HTERT RPE-1 (cell line): ENCODE data around the gene PXMP4.
"Not testable (repeated sequence)": the region's sequence is repeated elsewhere in the genome, so short reads cannot be mapped to it uniquely, and the experiment has no call there.

Experiments used
- in situ Hi-C: fragments of 300-500 bp; cut with MboI; formaldehyde crosslinking; loops from 4 replicates; pipeline ENCODE4 v1.14.3; 2020; ENCODE audit warnings: low sequenced_read_pairs

Gene PXMP4

GRCh38 chr20:33704197-33704924, 15.7 kb downstream of the PXMP4 start:
- in situ Hi-C loops, result no loop called here

GRCh38 chr20:33703498-33704137, 16.5 kb downstream of the PXMP4 start:
- in situ Hi-C loops, result no loop called here

DNA sequence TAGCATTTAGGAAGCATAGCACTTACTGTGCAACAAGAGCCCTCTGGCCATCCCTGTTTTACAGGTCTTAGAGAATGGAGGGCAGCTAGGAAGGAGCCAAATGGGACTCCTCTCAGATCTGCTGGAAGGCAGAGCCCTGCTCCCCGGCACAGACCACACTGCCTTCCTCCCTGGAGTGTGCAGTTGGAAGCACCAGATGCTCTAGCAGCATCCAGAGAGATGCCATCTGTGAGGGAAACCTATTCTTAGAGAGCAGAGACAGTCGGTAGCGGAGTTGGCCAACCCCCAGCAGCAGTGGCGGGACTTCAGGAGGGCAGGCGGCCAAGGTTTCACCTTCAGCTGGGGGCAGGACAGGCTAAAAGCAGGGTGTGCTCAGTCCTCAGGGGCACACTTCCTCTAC, 17.2 kb downstream of the PXMP4 start:
- in situ Hi-C loops, result no loop called here

DNA sequence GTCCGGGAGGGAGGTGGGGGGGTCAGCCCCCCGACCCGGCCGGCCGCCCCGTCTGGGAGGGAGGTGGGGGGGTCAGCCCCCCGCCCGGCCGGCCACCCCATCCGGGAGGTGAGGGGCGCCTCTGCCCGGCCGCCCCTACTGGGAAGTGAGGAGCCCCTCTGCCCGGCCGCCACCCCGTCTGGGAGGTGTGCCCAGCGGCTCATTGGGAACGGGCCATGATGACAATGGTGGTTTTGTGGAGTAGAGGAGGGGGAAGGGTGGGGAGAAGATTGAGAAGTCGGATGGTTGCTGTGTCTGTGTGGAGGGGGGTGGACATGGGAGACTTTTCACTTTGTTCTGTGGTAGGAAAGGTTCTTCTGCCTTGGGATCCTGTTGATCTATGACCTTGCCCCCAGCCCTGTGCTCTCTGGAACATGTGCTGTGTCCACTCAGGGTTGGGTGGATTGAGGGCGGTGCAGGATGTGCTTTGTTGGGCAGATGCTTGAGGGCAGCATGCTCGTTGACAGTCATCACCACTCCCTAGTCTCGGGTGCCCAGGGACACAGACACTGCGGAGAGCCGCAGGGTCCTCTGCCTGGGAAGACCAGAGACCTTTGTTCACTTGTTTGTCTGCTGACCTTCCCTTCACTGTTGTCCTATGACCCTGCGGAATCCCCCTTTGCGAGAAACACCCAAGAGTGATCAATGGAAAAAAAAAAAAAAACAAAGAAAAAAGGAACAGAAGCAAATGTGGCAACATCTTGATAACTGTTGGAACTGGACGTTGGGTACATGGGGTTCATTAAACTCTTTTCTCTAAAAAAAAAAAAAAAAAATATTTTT, 18.3 kb downstream of the PXMP4 start:
- in situ Hi-C loops, result no loop called here

- in situ Hi-C loops, result not testable (repeated sequence)
Observed at GRCh38 chr20:33700696-33701441, 19.2 kb downstream of the PXMP4 start.

DNA sequence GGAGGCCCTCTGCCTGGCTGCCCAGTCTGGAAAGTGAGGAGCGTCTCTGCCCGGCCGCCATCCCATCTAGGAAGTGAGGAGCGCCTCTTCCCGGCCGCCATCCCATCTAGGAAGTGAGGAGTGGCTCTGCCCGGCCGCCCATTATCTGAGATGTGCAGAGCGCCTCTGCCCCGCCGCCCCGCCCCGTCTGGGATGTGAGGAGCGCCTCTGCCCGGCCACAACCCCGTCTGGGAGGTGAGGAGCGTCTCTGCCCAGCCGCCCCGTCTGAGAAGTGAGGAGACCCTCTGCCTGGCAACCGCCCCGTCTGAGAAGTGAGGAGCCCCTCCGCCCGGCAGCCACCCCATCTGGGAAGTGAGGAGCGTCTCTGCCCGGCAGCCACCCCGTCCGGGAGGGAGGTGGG, 21.1 kb downstream of the PXMP4 start:
- in situ Hi-C loops, result not testable (repeated sequence)

GRCh38 chr20:33697129-33697528, 23.0 kb downstream of the PXMP4 start:
- in situ Hi-C loops, result no loop called here

- in situ Hi-C loops, result no loop called here
Observed at GRCh38 chr20:33696448-33696847, 23.7 kb downstream of the PXMP4 start.

DNA sequence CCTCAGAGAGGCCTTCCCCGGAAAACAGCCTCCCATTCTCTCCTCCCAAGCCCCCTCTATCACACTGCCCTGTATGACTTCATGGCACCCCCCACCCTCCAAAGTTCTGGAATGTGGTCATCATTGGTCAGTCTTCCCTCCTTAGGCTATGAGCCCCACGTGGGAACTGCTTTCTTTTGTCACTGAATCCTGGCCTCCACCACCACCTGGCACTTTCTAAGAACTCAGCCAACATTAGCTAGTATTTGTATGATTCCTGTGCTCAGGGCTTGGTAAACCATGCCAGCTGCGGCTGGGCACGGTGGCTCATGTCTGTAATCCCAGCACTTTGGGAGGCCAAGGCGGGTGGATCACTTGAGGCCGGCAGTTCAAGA, 25.5 kb downstream of the PXMP4 start:
- in situ Hi-C loops, result no loop called here

- in situ Hi-C loops, result no loop called here
Observed at GRCh38 chr20:33693741-33694638, 26.1 kb downstream of the PXMP4 start.

DNA sequence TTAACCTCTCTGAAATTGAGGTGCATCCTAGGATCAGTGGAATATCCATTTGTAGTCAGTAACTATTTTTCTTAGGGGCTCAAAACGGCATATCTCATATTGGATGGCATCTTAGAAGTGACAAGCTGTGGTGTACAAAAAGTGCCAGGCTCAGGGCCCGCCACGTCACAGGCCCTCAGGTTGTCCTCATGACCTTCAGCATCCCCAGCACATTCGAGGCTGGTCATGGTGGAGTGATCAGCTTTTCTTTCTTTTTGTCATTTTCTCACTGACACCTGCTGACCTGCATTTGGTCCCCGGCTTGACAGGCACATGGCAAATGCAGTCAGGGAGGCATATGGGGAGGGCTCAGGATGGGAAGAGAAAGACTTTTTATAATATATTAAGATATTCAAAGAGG, 26.8 kb downstream of the PXMP4 start:
- in situ Hi-C loops, result no loop called here

DNA sequence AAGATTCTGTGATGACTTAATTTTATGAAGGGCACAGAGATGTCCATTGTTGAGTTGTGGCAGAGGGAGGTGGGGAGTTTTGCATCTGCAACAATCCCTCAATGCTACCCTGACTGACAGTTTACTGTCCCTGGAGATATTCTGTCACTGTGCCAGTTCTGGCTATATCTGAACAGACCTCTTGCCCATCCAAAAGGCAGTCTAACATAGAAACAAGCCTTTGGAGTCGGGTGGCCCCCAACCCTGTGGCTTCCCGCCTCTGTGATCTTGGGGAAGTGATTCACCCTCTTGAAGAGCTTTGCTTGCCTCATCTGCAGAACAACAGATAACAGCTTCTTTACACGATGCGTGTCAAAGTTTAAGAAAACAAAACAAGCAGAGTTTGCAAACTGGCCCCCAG, 30.1 kb downstream of the PXMP4 start:
- in situ Hi-C loops, result no loop called here

DNA sequence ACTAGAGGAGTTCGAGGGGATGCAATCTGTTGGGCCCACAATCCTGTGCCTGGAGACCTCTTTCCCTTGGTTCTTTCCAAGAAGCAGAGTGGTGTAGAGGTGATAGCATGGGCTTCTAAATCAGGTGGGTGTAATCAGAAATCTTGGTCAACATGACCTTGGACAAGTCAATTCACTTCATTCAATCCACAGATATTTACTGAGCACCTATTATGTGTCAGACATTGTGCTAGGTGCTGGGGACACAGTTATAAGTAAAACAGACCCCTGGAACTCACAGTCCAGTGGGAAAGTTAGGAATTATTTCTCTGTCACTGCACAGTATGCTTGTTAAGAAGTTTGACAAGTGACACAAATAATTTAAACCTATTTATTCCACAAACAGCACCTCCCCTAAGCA, 30.6 kb downstream of the PXMP4 start:
- in situ Hi-C loops, result no loop called here

- in situ Hi-C loops, result no loop called here
Observed at GRCh38 chr20:33688938-33689424, 31.1 kb downstream of the PXMP4 start.

DNA sequence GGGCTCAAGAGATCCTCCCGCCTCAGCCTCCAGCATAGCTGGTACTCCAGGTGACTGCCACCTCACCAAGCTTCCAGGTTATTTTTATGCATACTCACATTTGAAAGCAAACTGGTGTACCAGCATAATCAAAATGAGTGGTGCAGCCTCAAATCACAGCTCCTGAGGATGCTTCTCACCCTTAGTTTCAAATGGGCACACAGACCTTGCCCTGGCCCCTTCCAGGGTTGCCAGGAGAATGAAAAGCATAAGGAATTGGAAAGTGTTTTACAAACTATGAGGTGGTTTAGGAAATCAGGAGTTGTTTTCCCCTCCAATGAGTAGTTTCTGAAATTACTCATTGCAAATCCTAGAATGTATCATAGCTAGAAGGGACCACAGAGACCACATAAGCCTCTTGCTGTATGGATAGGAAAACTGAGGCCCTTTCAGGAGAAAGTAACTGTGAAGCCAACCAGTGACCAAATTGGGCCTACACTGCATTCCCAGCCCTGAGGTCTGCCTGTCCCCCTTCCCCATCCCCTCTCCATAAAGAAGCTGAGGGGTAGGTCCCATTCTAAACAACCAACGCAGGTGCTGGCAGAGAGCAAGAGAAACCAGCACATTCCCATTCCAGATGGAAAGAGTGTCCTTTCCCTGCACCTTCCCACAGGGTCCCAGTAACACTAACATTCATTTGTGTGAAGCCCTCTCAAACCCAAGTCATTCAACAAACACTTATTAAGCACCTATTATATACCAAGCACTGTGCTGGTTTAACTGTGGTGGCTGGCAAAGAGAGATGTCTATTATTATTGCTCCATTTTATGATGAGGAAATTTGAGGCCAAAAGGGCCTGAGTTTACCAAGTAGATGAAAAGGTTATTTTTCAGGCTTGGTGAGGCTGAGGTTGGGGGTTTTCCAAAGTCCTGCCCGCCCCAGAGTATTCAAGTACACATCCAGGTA, 31.8 kb downstream of the PXMP4 start:
- in situ Hi-C loops, result no loop called here

DNA sequence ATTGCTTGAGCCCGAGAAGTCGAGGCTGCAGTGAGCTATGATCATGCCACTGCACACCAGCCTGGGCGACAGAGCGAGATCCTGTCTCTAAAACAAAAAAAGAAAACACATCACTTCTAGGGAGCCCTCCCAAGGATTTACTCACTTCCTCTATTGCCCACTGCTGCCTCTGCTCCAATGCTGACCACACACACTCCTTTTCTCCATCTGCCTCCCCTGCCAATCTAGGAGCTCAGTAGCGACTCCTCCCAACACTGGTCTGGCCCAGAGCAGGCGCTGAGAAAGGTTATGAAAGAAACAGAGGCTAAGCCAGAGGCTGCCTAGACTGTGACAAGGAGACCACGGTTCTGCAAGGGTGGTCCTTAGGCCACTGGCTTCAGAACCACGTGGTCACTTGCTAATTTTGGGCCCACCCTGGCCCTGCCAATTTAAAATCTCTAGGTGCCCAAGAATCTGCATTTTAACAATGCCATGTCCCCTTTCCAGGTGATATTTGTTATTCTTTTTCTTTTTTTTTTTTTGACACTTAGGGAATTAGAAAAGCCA, 32.7 kb downstream of the PXMP4 start:
- in situ Hi-C loops, result no loop called here

DNA sequence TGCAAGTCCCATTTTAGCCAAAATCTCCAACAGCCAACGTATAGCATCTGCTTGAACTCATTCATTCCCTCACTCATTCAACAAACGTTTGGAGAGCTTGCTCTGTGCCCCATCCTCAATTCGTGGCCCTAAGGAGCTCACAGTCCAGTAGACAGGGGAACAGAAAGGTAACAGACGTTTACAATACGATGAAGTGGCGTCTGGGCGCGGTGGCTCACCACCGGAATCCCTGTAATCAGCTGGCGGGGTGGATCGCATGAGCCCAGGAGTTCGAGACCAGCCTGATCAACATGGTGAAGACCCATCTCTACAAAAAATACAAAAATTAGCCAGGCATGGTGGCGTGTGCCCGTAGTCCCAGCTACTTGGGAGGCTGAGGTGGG, 33.1 kb downstream of the PXMP4 start:
- in situ Hi-C loops, result no loop called here

DNA sequence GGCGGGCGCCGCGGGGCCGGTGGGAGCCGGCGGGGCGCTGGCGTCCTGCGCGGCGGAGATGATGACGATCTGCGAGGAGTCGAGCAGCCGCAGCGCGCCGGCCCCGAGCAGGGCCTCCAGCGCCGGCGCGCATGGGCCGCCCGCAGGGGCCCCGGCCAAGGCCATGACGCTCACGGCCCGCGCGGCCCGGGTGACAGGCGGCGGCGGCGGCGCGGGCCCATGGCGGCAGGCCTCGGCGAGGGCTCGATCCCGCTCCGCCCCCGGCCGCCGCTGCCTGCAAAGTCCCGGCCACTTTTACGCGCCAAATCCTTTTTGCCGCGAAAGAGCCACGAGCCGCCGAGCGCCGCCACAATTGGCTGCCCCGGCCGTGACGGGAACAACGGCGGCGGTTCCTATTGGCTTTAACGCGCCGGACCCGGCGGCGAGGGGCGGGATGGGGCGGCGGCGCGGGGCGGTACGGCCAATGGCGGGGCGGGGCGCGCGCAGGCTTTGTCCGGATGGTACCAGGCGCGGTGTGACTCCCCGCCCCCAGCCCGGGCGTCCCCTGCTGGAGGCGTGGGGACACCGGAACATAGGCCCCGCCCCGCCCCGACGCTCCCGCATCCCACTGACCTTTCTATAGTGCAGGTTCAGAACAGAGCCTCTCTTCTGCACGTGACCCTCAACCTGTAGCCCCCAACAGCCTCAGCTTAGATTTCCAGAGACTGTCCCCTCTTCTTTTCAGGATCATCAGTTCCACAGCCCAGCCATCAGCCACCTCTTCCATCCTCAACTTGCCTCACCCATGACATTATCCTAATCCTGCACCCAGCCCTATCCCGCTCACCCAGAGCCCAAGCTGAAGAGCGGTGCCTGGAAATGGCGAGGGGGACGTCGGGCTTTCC, 33.8 kb downstream of the PXMP4 start, which contains the start of gene E2F1:
E2F1 (minus strand) TSS at position 286 of the 884 bp plus-strand sequence; CDS start at position 165, 121 bp downstream.
- in situ Hi-C loops, result no loop called here
